Measurements from ENCODE around the gene ZDHHC12.

DNA sequence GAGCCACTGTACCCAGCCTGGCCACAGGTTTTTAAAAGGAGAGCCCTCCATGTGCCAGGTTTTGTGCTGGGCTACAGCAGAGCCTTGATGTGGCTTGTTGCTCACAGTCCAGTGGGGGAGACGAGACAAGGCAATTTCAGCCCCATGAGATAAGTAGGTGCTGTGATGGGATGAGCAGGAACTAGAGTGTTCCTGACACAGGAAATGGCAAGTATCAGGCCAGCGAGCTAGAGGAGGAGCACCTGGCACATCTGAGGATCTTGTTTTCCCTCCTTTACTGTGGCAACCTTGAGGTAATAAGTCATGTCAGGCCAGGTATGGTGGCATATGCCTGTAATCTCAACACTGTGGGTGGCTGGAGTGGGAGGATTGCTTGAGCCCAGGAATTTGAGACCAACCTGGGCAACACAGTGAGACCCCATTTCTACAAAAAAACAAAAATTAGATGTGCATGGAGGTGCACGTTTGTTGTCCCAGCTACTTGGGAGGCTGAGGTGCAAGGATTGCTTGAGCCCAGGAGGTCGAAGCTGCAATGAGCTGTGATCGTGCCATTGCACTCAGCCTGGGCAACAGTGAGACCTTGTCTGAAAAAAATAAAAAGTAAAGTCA, 3.8 kb upstream of the ZDHHC12 start:
- TF ChIP-seq, protein P1, sequence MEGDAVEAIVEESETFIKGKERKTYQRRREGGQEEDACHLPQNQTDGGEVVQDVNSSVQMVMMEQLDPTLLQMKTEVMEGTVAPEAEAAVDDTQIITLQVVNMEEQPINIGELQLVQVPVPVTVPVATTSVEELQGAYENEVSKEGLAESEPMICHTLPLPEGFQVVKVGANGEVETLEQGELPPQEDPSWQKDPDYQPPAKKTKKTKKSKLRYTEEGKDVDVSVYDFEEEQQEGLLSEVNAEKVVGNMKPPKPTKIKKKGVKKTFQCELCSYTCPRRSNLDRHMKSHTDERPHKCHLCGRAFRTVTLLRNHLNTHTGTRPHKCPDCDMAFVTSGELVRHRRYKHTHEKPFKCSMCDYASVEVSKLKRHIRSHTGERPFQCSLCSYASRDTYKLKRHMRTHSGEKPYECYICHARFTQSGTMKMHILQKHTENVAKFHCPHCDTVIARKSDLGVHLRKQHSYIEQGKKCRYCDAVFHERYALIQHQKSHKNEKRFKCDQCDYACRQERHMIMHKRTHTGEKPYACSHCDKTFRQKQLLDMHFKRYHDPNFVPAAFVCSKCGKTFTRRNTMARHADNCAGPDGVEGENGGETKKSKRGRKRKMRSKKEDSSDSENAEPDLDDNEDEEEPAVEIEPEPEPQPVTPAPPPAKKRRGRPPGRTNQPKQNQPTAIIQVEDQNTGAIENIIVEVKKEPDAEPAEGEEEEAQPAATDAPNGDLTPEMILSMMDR (conservative IDR thresholded peaks at IDR 0.05), result no peak
- TF ChIP-seq ZFX (IDR thresholded peaks at IDR 0.05), result no peak
